GM12878 (cell line): ENCODE data around the gene CD96. TPM values are rescaled to one million over a fixed set of nuclear protein-coding genes. Genes with fewer than 3 reads are reported as not detected.

ENCODE experiments used
- ATAC-seq: fragments of 200-7000 bp; cut with Tn5 transposase; 3 replicates; pipeline ENCODE4 v1.9.1; 2020; ENCODE audit warnings: mild to moderate bottlenecking, moderate library complexity
- BruUV-seq: library from RNA; stranded (reverse); fragments of 400-500 nt; replicated peaks from 2 replicates; lab custom pipeline; 2021; lab: Mats Ljungman, UMichigan
- CTCF ChIA-PET: fragments of 300-600 bp; sonication (Branson Sonifier 250); formaldehyde crosslinking; extraction: SDS; loops from one replicate; lab custom pipeline; 2021; ENCODE audit warnings: inconsistent platforms; lab: Yijun Ruan, JAX
- POLR2A ChIA-PET: fragments of 350-600 bp; formaldehyde crosslinking; extraction: SDS; loops from one replicate; lab custom pipeline; 2021; ENCODE audit warnings: inconsistent platforms; lab: Charles Lee
- RAD21 ChIA-PET: fragments of 300-600 bp; sonication (Branson Sonifier 250); formaldehyde crosslinking; loops from one replicate; lab custom pipeline; 2023; ENCODE audit warnings: antibody characterized with exemption; ENCODE audit not compliant: unreplicated experiment; lab: Charles Lee
- SMC1A ChIA-PET: fragments of 300-600 bp; sonication (Branson Sonifier 250); formaldehyde crosslinking; loops from one replicate; lab custom pipeline; 2023; ENCODE audit not compliant: unreplicated experiment, uncharacterized antibody; lab: Charles Lee
- DNase-seq: peaks from one replicate; pipeline ENCODE4 v3.0.0-alpha.2; 2011; ENCODE audit warnings: low read depth, low spot score
- FAIRE-seq: peaks from 3 replicates; lab custom pipeline; 2011; peaks lifted over from hg19 to GRCh38; lab: Jason Lieb, UNC
- H2AFZ ChIP-seq: 2 replicates; pipeline ENCODE4 v1.6.0; 2011; ENCODE audit warnings: low read depth, low read length, control low read depth; ENCODE audit not compliant: control insufficient read depth
- H3K27ac ChIP-seq: 2 replicates; pipeline ENCODE4 v1.5.1; 2011; ENCODE audit warnings: control low read depth; ENCODE audit not compliant: control insufficient read depth, insufficient read depth
- H3K27me3 ChIP-seq, 2 experiments: replicated peaks in 1 of 2; 2 replicates each; pipeline versions ENCODE4 v1.6.0 to v1.6.1; 2011; ENCODE audit warnings: low read length in 1 of 2; ENCODE audit not compliant: control insufficient read depth in 2 of 2, insufficient read depth in 2 of 2
- H3K36me3 ChIP-seq, 2 experiments: 2 replicates each; pipeline ENCODE4 v1.5.1; 2011; ENCODE audit warnings: low read length in 1 of 2; ENCODE audit not compliant: control insufficient read depth in 2 of 2, insufficient read depth in 2 of 2
- H3K4me1 ChIP-seq: 2 replicates; pipeline ENCODE4 v1.6.1; 2011; ENCODE audit warnings: mild to moderate bottlenecking, low read length, moderate library complexity, mixed read lengths; ENCODE audit not compliant: control insufficient read depth, insufficient read depth
- H3K4me2 ChIP-seq: 2 replicates; pipeline ENCODE4 v1.6.0; 2011; ENCODE audit warnings: control low read depth; ENCODE audit not compliant: control insufficient read depth, insufficient read depth
- H3K4me3 ChIP-seq: fragments of 200-600 bp; sonication (generic); 2 replicates; pipeline ENCODE4 v1.5.1; 2016
- H3K79me2 ChIP-seq: 2 replicates; pipeline ENCODE4 v1.6.0; 2011; ENCODE audit warnings: low read length; ENCODE audit not compliant: control insufficient read depth, insufficient read depth
- H3K9ac ChIP-seq: 2 replicates; pipeline ENCODE4 v1.8.0; 2011; ENCODE audit warnings: low read length, control low read depth, mixed read lengths; ENCODE audit not compliant: control insufficient read depth, insufficient read depth
- H3K9me3 ChIP-seq: replicated peaks from 3 replicates; pipeline ENCODE4 v1.5.1; 2011; ENCODE audit warnings: mild to moderate bottlenecking, low read length; ENCODE audit not compliant: control insufficient read depth, insufficient read depth
- H4K20me1 ChIP-seq: 2 replicates; pipeline ENCODE4 v1.6.0; 2011; ENCODE audit not compliant: control insufficient read depth, insufficient read depth
- CHD2 ChIP-seq: IDR thresholded peaks from 2 replicates; pipeline ENCODE4 v1.6.1; 2011; ENCODE audit warnings: low read depth, low read length, improper control_type of control experiment, borderline replicate concordance
- GATAD2B ChIP-seq: fragments of 450-650 bp; conservative IDR thresholded peaks from 2 replicates; pipeline ENCODE4 v1.6.1; 2017; ENCODE audit warnings: low read depth, mild to moderate bottlenecking, moderate library complexity
- RELA ChIP-seq: fragments of 450-650 bp; IDR thresholded peaks from 2 replicates; pipeline ENCODE4 v1.8.0; 2014; ENCODE audit warnings: borderline replicate concordance; ENCODE audit not compliant: partially characterized antibody
- USF2 ChIP-seq: IDR thresholded peaks from 2 replicates; pipeline ENCODE4 v1.6.1; 2011; ENCODE audit warnings: low read depth, low read length, improper control_type of control experiment, borderline replicate concordance
- ZNF207 ChIP-seq: fragments of 450-650 bp; IDR thresholded peaks from 2 replicates; pipeline ENCODE4 v1.6.1; 2014; ENCODE audit warnings: antibody characterized with exemption, mild to moderate bottlenecking, borderline replicate concordance
- ZNF384 ChIP-seq: IDR thresholded peaks from 2 replicates; pipeline ENCODE4 v1.6.1; 2012; ENCODE audit warnings: low read depth, mild to moderate bottlenecking, low read length, improper control_type of control experiment, borderline replicate concordance
- WGBS: methylation state at CpG from one replicate; pipeline ENCODE4 v1.1.6; 2016; ENCODE audit warnings: low lambda C conversion rate; ENCODE audit not compliant: insufficient replicate concordance, insufficient coverage; ENCODE audit errors: missing lambda C conversion rate; 5-methylcytosine and 5-hydroxymethylcytosine counted together
- in situ Hi-C: fragments of 300-500 bp; cut with MboI; formaldehyde crosslinking; loops from 9 replicates; pipeline ENCODE4 v1.14.3; 2018; ENCODE audit warnings: mixed read lengths
- intact Hi-C: fragments of 100-400 bp; cut with micrococcal nuclease; formaldehyde crosslinking; loops from one replicate; pipeline ENCODE4 v1.14.2; 2022; ENCODE audit not compliant: unreplicated experiment
- polyA plus RNA-seq, 11 experiments: library from polyadenylated mRNA; depleted of rRNA in 4 of 11; unstranded in 6 of 11; stranded (reverse) in 5 of 11; fragments of >200 nt; fragmentation: Nextera tagmentation in 4 of 11; fragmentation: Illumina TruSeq in 1 of 11; extraction: Ambion mirVana in 4 of 11; extraction: Trizol in 1 of 11; gene quantifications; 1 replicate in 1 of 11; 2 replicates in 10 of 11; pipeline versions ENCODE4 v1.2.1 to v1.2.3, GENCODE V29; 2011 to 2016; ENCODE audit warnings: inconsistent platforms in 2 of 11, missing spikeins in 2 of 11, low read depth in 1 of 11
- total RNA-seq, 4 experiments: library from RNA; depleted of rRNA in 3 of 4; stranded (reverse); fragments of >200 nt in 3 of 4; fragmentation: Illumina TruSeq in 1 of 4; extraction: Trizol in 1 of 4; gene quantifications; 2 replicates each; pipeline versions ENCODE4 v1.2.1 to v1.2.3, GENCODE V29; 2013 to 2021
- TF ChIP-seq, protein P1 (sequence below): IDR thresholded peaks from 2 replicates; pipeline ENCODE4 v1.6.1; 2011; ENCODE audit warnings: low read depth, mild to moderate bottlenecking, low read length, moderate library complexity, borderline replicate concordance; ENCODE audit errors: extremely low read depth
- TF ChIP-seq, protein P2 (sequence below): fragments of 450-650 bp; formaldehyde crosslinking; IDR thresholded peaks from 2 replicates; pipeline ENCODE4 v1.4.0; 2020; ENCODE audit warnings: mild to moderate bottlenecking, moderate library complexity

CD96 gene
- total and polyA plus RNA-seq, 10 of the 15 experiments (the other 5 are each of a cell fraction or from before 2014, with no cell fraction given) = 0.13 to 10.1 (median 0.47) TPM

- whole genome bisulfite sequencing = 35% methylated on average over 4 of the region's 4 CpGs
- Histone ChIP-seq H3K4me1 (no peaks in the 10 kb centered on the region), H3K27me3 (no peaks in the 10 kb centered on the region), H3K36me3 (no peaks in the 10 kb centered on the region), H3K79me2 (no peaks in the 10 kb centered on the region), H3K9me3 (no peaks in the 10 kb centered on the region), H3K27ac (no peak overlapping the region), H3K9ac (no peak overlapping the region), H2AFZ (no peak overlapping the region), H3K4me2 (no peak overlapping the region), H3K4me3 (no peak overlapping the region), H4K20me1 (no peaks in the 10 kb centered on the region)
- TF ChIP-seq CHD2 (no peak), RELA (no peak), ZNF207 (no peak), GATAD2B (no peak), USF2 (no peak), ZNF384 (no peak)
- TF ChIP-seq, protein P1, sequence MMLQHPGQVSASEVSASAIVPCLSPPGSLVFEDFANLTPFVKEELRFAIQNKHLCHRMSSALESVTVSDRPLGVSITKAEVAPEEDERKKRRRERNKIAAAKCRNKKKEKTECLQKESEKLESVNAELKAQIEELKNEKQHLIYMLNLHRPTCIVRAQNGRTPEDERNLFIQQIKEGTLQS = no peak
- TF ChIP-seq, protein P2, sequence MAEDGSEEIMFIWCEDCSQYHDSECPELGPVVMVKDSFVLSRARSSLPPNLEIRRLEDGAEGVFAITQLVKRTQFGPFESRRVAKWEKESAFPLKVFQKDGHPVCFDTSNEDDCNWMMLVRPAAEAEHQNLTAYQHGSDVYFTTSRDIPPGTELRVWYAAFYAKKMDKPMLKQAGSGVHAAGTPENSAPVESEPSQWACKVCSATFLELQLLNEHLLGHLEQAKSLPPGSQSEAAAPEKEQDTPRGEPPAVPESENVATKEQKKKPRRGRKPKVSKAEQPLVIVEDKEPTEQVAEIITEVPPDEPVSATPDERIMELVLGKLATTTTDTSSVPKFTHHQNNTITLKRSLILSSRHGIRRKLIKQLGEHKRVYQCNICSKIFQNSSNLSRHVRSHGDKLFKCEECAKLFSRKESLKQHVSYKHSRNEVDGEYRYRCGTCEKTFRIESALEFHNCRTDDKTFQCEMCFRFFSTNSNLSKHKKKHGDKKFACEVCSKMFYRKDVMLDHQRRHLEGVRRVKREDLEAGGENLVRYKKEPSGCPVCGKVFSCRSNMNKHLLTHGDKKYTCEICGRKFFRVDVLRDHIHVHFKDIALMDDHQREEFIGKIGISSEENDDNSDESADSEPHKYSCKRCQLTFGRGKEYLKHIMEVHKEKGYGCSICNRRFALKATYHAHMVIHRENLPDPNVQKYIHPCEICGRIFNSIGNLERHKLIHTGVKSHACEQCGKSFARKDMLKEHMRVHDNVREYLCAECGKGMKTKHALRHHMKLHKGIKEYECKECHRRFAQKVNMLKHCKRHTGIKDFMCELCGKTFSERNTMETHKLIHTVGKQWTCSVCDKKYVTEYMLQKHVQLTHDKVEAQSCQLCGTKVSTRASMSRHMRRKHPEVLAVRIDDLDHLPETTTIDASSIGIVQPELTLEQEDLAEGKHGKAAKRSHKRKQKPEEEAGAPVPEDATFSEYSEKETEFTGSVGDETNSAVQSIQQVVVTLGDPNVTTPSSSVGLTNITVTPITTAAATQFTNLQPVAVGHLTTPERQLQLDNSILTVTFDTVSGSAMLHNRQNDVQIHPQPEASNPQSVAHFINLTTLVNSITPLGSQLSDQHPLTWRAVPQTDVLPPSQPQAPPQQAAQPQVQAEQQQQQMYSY (CRISPR knock-in tag) = no peak
- no peak for DNase-seq
- no peak for FAIRE-seq
- in situ Hi-C loops = no loop called here
- RAD21 ChIA-PET = no interaction called here
- CTCF ChIA-PET = no interaction called here
- ATAC-seq = no peak
- SMC1A ChIA-PET = no interaction called here
- intact Hi-C loops = no loop called here
- no TSS peak for BruUV-seq
- POLR2A ChIA-PET = no interaction called here
Measured at GRCh38 chr3:111509308-111509707, 32.7 kb upstream of the CD96 start.
